ENCODE data around the gene CHD5.
A peak's percentile ranks its signal among the peaks of the same experiment; 100 is the strongest.

CHD5 gene

GRCh38 chr1:6052543-6053205, 127.4 kb downstream of the CHD5 start:
- DNase-seq, result peak; percentile 11 to 41

All from AML-193 (cell line).